Kidney (tissue), 22 donors: ENCODE data around the gene NDUFS6. TPM values are rescaled to one million over a fixed set of nuclear protein-coding genes. Genes with fewer than 3 reads are reported as not detected.

Experiments used
- DNase-seq, 5 donors: peaks; one replicate each; pipeline ENCODE4 v3.0.0-alpha.2; 2013 to 2020
- FAIRE-seq: peaks from 2 replicates; lab custom pipeline; 2012; peaks lifted over from hg19 to GRCh38; lab: Jason Lieb, UNC
- H3K27ac ChIP-seq, 2 donors: one replicate each; pipeline ENCODE4 v1.7.0; 2013; ENCODE audit warnings: low read depth in 2 of 2, low read length in 2 of 2, inconsistent platforms in 1 of 2
- H3K27me3 ChIP-seq: one replicate; pipeline ENCODE4 v1.7.1; 2013; ENCODE audit warnings: low read length, inconsistent platforms; ENCODE audit not compliant: control insufficient read depth, insufficient read depth
- H3K36me3 ChIP-seq, 3 donors: one replicate each; pipeline versions ENCODE4 v1.7.0 to v1.7.1; 2013; ENCODE audit warnings: low read length in 3 of 3, control low read depth in 1 of 3, inconsistent platforms in 1 of 3; ENCODE audit not compliant: insufficient read depth in 3 of 3, control insufficient read depth in 2 of 3
- H3K4me1 ChIP-seq, 3 donors: one replicate each; pipeline versions ENCODE4 v1.7.0 to v1.7.1; 2013; ENCODE audit warnings: low read length in 3 of 3, inconsistent platforms in 1 of 3, low read depth in 1 of 3; ENCODE audit not compliant: control insufficient read depth in 2 of 3, insufficient read depth in 2 of 3
- H3K4me3 ChIP-seq, 3 donors: one replicate each; pipeline versions ENCODE4 v1.7.0 to v1.8.1; 2013; ENCODE audit warnings: low read length in 3 of 3, control low read depth in 1 of 3, inconsistent platforms in 1 of 3
- H3K9ac ChIP-seq, 3 donors: one replicate each; pipeline versions ENCODE4 v1.7.0 to v1.7.1; 2013; ENCODE audit warnings: low read length in 3 of 3, control low read depth in 1 of 3, inconsistent platforms in 1 of 3
- H3K9me3 ChIP-seq, 3 donors: one replicate each; pipeline versions ENCODE4 v1.7.0 to v1.7.1; 2013; ENCODE audit warnings: low read length in 3 of 3, control low read depth in 1 of 3, inconsistent platforms in 1 of 3; ENCODE audit not compliant: control insufficient read depth in 2 of 3, insufficient read depth in 1 of 3
- intact Hi-C: fragments of 100-400 bp; cut with DNase I; formaldehyde crosslinking; loops from one replicate; pipeline ENCODE4 v1.11.1; 2022
- long read RNA-seq, 10 donors: library from polyadenylated mRNA in 1 of 10; unstranded in 1 of 10; transcript quantifications; one replicate each; pipeline ENCODE4 v2.0.0 and lab custom pipeline, GENCODE V29; 2021 to 2026
- polyA plus RNA-seq: library from polyadenylated mRNA; stranded (reverse); fragments of 350-450 nt; fragmentation: Illumina TruSeq; extraction: RNeasy Lipid Tissue Mini Kit (QIAGEN cat#74804); gene quantifications from one replicate; pipeline ENCODE4 v1.2.3, GENCODE V29; 2014; ENCODE audit warnings: low read depth, low replicate concordance; ENCODE audit not compliant: insufficient read depth
- total RNA-seq: library from RNA; stranded (reverse); fragmentation: NEBNext Ultra II Directional; extraction: Animal tissue kit (Norgen Biotek cat#: 25700); gene quantifications from one replicate; pipeline ENCODE4 v1.2.1, GENCODE V29; 2021
- TF ChIP-seq, protein P1 (sequence below): IDR thresholded peaks from 3 replicates; pipeline ENCODE4 v1.5.1; 2012; ENCODE audit warnings: mild to moderate bottlenecking, moderate library complexity, borderline replicate concordance; ENCODE audit not compliant: insufficient read depth; ENCODE audit errors: extremely low read depth
- donor health status: control.
- donor health status: control.
- donor health status: control.
- donor health status: control.
- donor health status: control.
- donor health status: DM: yes; HTN: yes; CAD: no.
- donor health status: Normal renal cell carcinoma (clear cell type).

The NDUFS6 gene
- total RNA-seq (31.1 TPM), polyA plus RNA-seq (164 TPM)
- long read RNA-seq, donor 1, transcript NDUFS6-201 (4 exons, 1,082 nt), result major isoform, 49 of 77 reads
- long read RNA-seq, donor 1, partial matches to known transcripts, result 20 of 77 reads
- long read RNA-seq, donor 1, other reads (novel, unspliced or antisense), result 5 of 77 reads
- long read RNA-seq, donor 2, transcript NDUFS6-201 (4 exons, 1,082 nt), result major isoform, 65 of 75 reads
- long read RNA-seq, donor 2, partial matches to known transcripts, result 7 of 75 reads
- long read RNA-seq, donor 2, other reads (novel, unspliced or antisense), result 0 of 75 reads
- long read RNA-seq, donor 3, transcript NDUFS6-201 (4 exons, 1,082 nt), result major isoform, 78 of 94 reads
- long read RNA-seq, donor 3, partial matches to known transcripts, result 10 of 94 reads
- long read RNA-seq, donor 3, other reads (novel, unspliced or antisense), result 5 of 94 reads
- long read RNA-seq, donor 4, transcript NDUFS6-201 (4 exons, 1,082 nt), result major isoform, 58 of 59 reads
- long read RNA-seq, donor 4, partial matches to known transcripts, result 0 of 59 reads
- long read RNA-seq, donor 4, other reads (novel, unspliced or antisense), result 0 of 59 reads
- long read RNA-seq, donor 5, partial matches to known transcripts, result 0 of 4 reads
- long read RNA-seq, donor 5, other reads (novel, unspliced or antisense), result 0 of 4 reads
- long read RNA-seq, donor 6, transcript NDUFS6-201 (4 exons, 1,082 nt), result major isoform, 126 of 190 reads
- long read RNA-seq, donor 6, partial matches to known transcripts, result 49 of 190 reads
- long read RNA-seq, donor 6, other reads (novel, unspliced or antisense), result 12 of 190 reads
- long read RNA-seq, donor 7, transcript NDUFS6-201 (4 exons, 1,082 nt), result major isoform, 35 of 56 reads
- long read RNA-seq, donor 7, partial matches to known transcripts, result 21 of 56 reads
- long read RNA-seq, donor 7, other reads (novel, unspliced or antisense), result 0 of 56 reads
- long read RNA-seq, donor 8, transcript NDUFS6-201 (4 exons, 1,082 nt), result major isoform, 61 of 77 reads
- long read RNA-seq, donor 8, partial matches to known transcripts, result 10 of 77 reads
- long read RNA-seq, donor 8, other reads (novel, unspliced or antisense), result 5 of 77 reads
- long read RNA-seq, donor 9, transcript NDUFS6-201 (4 exons, 1,082 nt), result major isoform, 27 of 42 reads
- long read RNA-seq, donor 9, partial matches to known transcripts, result 15 of 42 reads
- long read RNA-seq, donor 9, other reads (novel, unspliced or antisense), result 0 of 42 reads
- long read RNA-seq, donor 10, transcript NDUFS6-201 (4 exons, 1,082 nt), result major isoform, 46 of 82 reads
- long read RNA-seq, donor 10, partial matches to known transcripts, result 35 of 82 reads
- long read RNA-seq, donor 10, other reads (novel, unspliced or antisense), result 0 of 82 reads

DNA sequence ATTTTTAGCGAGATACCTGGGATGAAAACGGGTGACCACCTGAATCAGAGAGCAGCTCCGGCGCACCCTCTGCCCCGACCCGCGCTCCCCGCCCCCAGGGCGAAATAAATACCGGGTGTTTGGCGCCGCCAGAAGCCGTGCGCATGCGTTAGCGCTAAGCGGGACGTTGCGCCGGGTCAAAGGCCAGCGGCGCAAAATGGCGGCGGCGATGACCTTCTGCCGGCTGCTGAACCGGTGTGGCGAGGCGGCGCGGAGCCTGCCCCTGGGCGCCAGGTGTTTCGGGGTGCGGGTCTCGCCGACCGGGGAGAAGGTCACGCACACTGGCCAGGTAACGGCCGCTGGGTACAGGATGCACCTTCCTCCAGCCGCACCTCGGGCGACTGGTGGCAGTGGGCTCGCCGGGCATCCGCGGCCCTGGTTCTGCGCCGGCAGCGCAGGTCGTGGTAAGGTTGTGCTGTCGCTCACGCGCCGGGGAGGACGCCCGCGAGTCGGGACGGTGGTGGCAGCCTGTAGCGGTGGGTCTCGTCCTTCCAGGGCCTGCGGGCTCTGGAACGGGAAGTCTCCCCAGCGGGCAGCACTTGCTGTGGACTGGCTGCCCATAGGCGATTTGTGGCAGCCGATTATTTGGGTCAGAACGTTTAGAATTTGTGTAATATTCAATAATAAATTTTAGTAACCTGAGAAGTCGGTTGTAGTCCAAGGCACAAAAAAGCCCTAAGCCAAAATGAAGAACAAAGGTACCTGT, at the start of gene NDUFS6:
Gene NDUFS6, plus strand, starts transcription at position 186 of the 745 bp plus-strand sequence. Its CDS starts 11 bp downstream, at position 197.
- Histone ChIP-seq H3K9ac (peak within 1 kb of the TSS; percentile 64 to 84 (median 72)), H3K9me3 (no peaks in the 10 kb centered on the region), H3K4me3 (peak within 1 kb of the TSS; percentile 68 to 93 (median 79)), H3K27ac (peak within 1 kb of the TSS; percentile 76 to 82), H3K4me1 (peaks cover 0 to 11% (median 6%) of the 10 kb centered on the region in 3 donors), H3K36me3 (peaks cover 16 to 41% (median 22%) of the 10 kb centered on the region in 3 donors), H3K27me3 (no peaks in the 10 kb centered on the region)
- intact Hi-C loops, result no loop called here
- FAIRE-seq (no peak), DNase-seq (peak; percentile 77 to 93 (median 86))
- TF ChIP-seq, protein P1, sequence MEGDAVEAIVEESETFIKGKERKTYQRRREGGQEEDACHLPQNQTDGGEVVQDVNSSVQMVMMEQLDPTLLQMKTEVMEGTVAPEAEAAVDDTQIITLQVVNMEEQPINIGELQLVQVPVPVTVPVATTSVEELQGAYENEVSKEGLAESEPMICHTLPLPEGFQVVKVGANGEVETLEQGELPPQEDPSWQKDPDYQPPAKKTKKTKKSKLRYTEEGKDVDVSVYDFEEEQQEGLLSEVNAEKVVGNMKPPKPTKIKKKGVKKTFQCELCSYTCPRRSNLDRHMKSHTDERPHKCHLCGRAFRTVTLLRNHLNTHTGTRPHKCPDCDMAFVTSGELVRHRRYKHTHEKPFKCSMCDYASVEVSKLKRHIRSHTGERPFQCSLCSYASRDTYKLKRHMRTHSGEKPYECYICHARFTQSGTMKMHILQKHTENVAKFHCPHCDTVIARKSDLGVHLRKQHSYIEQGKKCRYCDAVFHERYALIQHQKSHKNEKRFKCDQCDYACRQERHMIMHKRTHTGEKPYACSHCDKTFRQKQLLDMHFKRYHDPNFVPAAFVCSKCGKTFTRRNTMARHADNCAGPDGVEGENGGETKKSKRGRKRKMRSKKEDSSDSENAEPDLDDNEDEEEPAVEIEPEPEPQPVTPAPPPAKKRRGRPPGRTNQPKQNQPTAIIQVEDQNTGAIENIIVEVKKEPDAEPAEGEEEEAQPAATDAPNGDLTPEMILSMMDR, result no peak

DNA sequence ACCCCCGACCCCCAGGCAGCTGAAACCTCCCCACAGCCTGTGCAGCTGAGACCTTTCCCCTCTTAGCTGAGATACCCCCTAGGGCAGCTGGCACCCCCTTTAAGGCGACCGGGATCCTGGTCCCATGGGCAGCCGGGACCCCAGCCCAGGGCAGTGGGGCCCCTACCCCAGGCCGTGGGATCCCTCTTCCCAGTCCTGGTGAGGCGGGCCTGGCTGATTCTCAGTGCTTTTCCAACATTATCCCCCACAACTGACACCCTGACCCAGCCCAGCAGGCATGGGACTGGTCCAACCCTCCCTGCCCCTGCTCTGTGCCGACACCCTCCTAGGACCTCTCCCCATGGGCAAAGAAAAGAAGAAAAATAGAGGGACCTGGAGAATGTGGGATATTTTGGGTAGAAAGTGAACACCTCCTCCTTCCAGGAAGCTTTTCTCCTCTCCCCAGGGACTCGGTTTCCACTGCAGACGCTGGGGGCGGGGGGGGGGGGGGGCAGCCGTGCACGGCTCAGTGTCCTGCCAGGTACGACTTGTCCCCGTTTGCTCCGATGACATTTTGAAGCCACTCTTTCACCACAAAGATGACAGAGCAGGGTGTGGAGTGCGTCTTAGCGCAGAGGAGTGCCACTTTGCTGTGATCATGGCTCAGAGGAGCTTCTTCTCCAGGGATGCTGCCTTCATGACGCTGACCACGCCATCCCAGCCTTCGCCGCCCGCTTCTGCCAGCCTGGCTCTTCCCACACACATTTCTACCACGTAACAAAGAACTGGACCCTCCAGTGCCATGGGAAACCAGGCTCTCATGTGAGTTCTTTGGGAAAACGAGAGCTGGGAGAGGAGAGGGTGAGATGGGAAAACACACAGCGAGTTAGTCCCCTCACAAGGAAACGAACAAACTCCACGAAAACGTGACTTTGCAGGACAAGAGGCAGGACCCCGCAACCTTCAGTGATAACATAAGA, 49.1 kb upstream of the NDUFS6 start:
- Histone ChIP-seq H3K27me3 (no peaks in the 10 kb centered on the region), H3K27ac (no peak overlapping the region), H3K9me3 (no peaks in the 10 kb centered on the region), H3K9ac (no peak overlapping the region), H3K36me3 (no peaks in the 10 kb centered on the region), H3K4me3 (no peak overlapping the region), H3K4me1 (no peaks in the 10 kb centered on the region)
- DNase-seq (peak in 2 of 5 donors; percentile 5 to 30), FAIRE-seq (no peak)
- intact Hi-C loops, result no loop called here
- TF ChIP-seq, protein P1, result no peak
